Measurements from ENCODE around the gene DCDC1.
"Not testable (repeated sequence)": the region's sequence is repeated elsewhere in the genome, so short reads cannot be mapped to it uniquely, and the experiment has no call there.

Gene DCDC1

GRCh38 chr11:31337806-31338205, 31.7 kb downstream of the DCDC1 start:
- no peak for TF ChIP-seq CTCF (IDR thresholded peaks at IDR 0.05)

GRCh38 chr11:31328697-31329096, 40.8 kb downstream of the DCDC1 start:
- Histone ChIP-seq H3K27ac (no peak overlapping the region), H3K4me3 (no peak overlapping the region)
- TF ChIP-seq CTCF (IDR thresholded peaks at IDR 0.05) = no peak
- DNase-seq (ENCODE audit: low spot score) = no peak

More at GRCh38 chr11:31337806-31338205, 31.7 kb downstream of the DCDC1 start:
- H3K27ac ChIP-seq = no peak overlapping the region
- no peak overlapping the region for H3K4me3 ChIP-seq
- DNase-seq (ENCODE audit: low spot score) = no peak

GRCh38 chr11:31327417-31327816, 42.1 kb downstream of the DCDC1 start:
- no peak overlapping the region for H3K4me3 ChIP-seq
- TF ChIP-seq CTCF (IDR thresholded peaks at IDR 0.05) = no peak
- no peak overlapping the region for H3K27ac ChIP-seq
- DNase-seq (ENCODE audit: low spot score) = no peak

GRCh38 chr11:31326470-31327148, 42.9 kb downstream of the DCDC1 start:
- no peak overlapping the region for H3K27ac ChIP-seq
- no peak overlapping the region for H3K4me3 ChIP-seq
- DNase-seq (ENCODE audit: low spot score) = no peak
- TF ChIP-seq CTCF (IDR thresholded peaks at IDR 0.05) = no peak

- no peak for TF ChIP-seq CTCF (IDR thresholded peaks at IDR 0.05)
- no peak for DNase-seq (ENCODE audit: low spot score)
- Histone ChIP-seq H3K27ac (no peak overlapping the region), H3K4me3 (no peak overlapping the region)
These were observed 44.4 kb downstream of the DCDC1 start for GRCh38 chr11:31325160-31325559.

GRCh38 chr11:31323145-31323544, 46.4 kb downstream of the DCDC1 start:
- DNase-seq (ENCODE audit: low spot score) = no peak
- H3K27ac ChIP-seq = no peak overlapping the region
- no peak overlapping the region for H3K4me3 ChIP-seq
- no peak for TF ChIP-seq CTCF (IDR thresholded peaks at IDR 0.05)

- not testable (repeated sequence) for H3K4me3 ChIP-seq; DNase-seq (ENCODE audit: low spot score); H3K27ac ChIP-seq
These were observed 48.0 kb downstream of the DCDC1 start for GRCh38 chr11:31321494-31321893.

All from coronary artery (tissue), 2 donors.